OCI-LY3 (cell line): ENCODE measurements around the gene ERN1.

ENCODE experiments used
- H2AFZ ChIP-seq: fragments of 200-600, 300-600 bp; shearing (Covaris generic); 2 replicates; pipeline ENCODE4 v1.6.0; 2014; ENCODE audit warnings: antibody characterized with exemption, low read depth, low read length
- H3K27ac ChIP-seq: fragments of 200-600, 300-600 bp; sonication (generic); 2 replicates; pipeline ENCODE4 v1.5.1; 2014; ENCODE audit warnings: mild to moderate bottlenecking, low read length, moderate library complexity, mixed read lengths
- H3K27me3 ChIP-seq: fragments of 200-600, 300-600 bp; sonication (generic); 2 replicates; pipeline ENCODE4 v1.6.1; 2014; ENCODE audit warnings: low read depth, low read length, mixed read lengths
- H3K36me3 ChIP-seq: fragments of 200-600, 300-600 bp; sonication (generic); replicated peaks from 2 replicates; pipeline ENCODE3; 2014; ENCODE audit warnings: low read depth, low read length, mixed read lengths
- H3K4me1 ChIP-seq: fragments of 300-600, 200-600 bp; sonication (generic); 2 replicates; pipeline ENCODE4 v1.6.1; 2014; ENCODE audit warnings: low read length, mixed read lengths
- H3K4me2 ChIP-seq: fragments of 200-600, 300-600 bp; sonication (generic); 2 replicates; pipeline ENCODE4 v1.6.1; 2014; ENCODE audit warnings: low read length, mixed read lengths
- H3K4me3 ChIP-seq: fragments of 300-600, 200-600 bp; sonication (generic); 2 replicates; pipeline ENCODE4 v1.5.1; 2014; ENCODE audit warnings: antibody characterized with exemption, mild to moderate bottlenecking, low read length, moderate library complexity
- H3K79me2 ChIP-seq: fragments of 300-600, 200-600 bp; shearing (Covaris generic); 2 replicates; pipeline ENCODE4 v1.6.1; 2014; ENCODE audit warnings: mild to moderate bottlenecking, low read length, mixed read lengths
- H3K9ac ChIP-seq: fragments of 300-600, 200-600 bp; shearing (Covaris generic); 2 replicates; pipeline ENCODE4 v1.6.0; 2014; ENCODE audit warnings: mild to moderate bottlenecking, low read length, moderate library complexity
- H3K9me3 ChIP-seq: fragments of 200-600, 300-600 bp; shearing (Covaris generic); 2 replicates; pipeline ENCODE4 v1.6.1; 2014; ENCODE audit warnings: low read length, mixed read lengths; ENCODE audit not compliant: insufficient read depth
- H4K20me1 ChIP-seq: fragments of 200-600, 300-600 bp; sonication (generic); 2 replicates; pipeline ENCODE4 v1.6.1; 2016; ENCODE audit warnings: low read length, mixed read lengths; ENCODE audit not compliant: insufficient read depth
- EZH2phosphoT487 ChIP-seq: fragments of 200-600 bp; shearing (Covaris generic); IDR thresholded peaks from 2 replicates; pipeline ENCODE4 v1.6.1; 2018; ENCODE audit warnings: antibody characterized with exemption, mixed run types, low read depth
- TF ChIP-seq, protein P1 (sequence below): fragments of 200-600, 300-600 bp; sonication (generic); IDR thresholded peaks from 2 replicates; pipeline ENCODE4 v1.5.1; 2014; ENCODE audit warnings: antibody characterized with exemption, low read length, low read depth

ERN1 gene

GRCh38 chr17:64111831-64112230 lies 18.1 kb downstream of the ERN1 start:
- H3K27ac ChIP-seq: no peak overlapping the region
- peaks cover 26% of the 10 kb centered on the region for H3K4me1 ChIP-seq
- H3K79me2 ChIP-seq: peaks cover 89% of the 10 kb centered on the region

DNA sequence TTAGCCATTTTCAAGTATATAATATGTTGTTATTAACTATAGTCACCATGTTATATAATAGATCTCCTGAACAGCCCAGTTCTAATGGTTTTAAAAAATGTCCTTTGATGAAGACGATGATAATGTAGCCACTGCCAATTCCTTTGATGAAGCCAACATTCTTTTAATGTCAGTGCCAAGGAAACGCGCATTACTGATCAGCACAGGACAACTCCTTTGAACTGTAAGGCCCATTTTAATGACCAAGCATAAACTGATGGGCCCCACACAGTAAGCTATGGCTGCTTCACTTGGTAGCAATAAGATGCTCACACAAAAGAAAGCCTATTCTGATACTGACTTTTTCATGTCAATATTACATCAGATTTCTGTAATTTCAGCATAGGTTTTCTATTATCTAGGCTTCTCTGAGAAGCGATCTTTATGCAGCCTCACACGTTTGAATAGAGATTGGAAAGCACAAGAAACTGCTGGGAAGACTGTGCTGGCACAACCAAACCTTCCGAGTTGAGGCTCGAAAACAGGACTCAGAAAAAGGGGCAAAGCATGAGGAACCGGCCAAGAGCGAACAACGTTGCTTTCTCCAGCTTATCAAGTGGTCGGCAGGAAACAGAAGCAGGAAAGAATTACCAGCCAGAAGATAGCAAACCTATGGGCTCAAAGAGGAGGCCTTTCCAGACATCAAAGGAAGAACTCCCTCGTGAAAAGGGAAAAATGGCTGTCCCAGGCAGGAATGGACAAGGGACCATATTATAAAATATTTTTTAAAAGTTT lies 19.4 kb downstream of the ERN1 start:
- no peak overlapping the region for H3K9ac ChIP-seq
- H3K79me2 ChIP-seq: peaks cover 91% of the 10 kb centered on the region
- H3K27me3 ChIP-seq: no peaks in the 10 kb centered on the region
- H3K36me3 ChIP-seq: peaks cover 30% of the 10 kb centered on the region
- H3K4me1 ChIP-seq: peaks cover 29% of the 10 kb centered on the region
- H2AFZ ChIP-seq: no peak overlapping the region
- H3K9me3 ChIP-seq: no peaks in the 10 kb centered on the region
- H3K4me2 ChIP-seq: no peak overlapping the region
- H3K27ac ChIP-seq: no peak overlapping the region
- H3K4me3 ChIP-seq: no peak overlapping the region
- H4K20me1 ChIP-seq: peaks cover 63% of the 10 kb centered on the region
- no peak for TF ChIP-seq EZH2phosphoT487
- TF ChIP-seq, protein P1, sequence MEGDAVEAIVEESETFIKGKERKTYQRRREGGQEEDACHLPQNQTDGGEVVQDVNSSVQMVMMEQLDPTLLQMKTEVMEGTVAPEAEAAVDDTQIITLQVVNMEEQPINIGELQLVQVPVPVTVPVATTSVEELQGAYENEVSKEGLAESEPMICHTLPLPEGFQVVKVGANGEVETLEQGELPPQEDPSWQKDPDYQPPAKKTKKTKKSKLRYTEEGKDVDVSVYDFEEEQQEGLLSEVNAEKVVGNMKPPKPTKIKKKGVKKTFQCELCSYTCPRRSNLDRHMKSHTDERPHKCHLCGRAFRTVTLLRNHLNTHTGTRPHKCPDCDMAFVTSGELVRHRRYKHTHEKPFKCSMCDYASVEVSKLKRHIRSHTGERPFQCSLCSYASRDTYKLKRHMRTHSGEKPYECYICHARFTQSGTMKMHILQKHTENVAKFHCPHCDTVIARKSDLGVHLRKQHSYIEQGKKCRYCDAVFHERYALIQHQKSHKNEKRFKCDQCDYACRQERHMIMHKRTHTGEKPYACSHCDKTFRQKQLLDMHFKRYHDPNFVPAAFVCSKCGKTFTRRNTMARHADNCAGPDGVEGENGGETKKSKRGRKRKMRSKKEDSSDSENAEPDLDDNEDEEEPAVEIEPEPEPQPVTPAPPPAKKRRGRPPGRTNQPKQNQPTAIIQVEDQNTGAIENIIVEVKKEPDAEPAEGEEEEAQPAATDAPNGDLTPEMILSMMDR: no peak

More at GRCh38 chr17:64111831-64112230, 18.1 kb downstream of the ERN1 start:
- Histone ChIP-seq H3K36me3 (peaks cover 32% of the 10 kb centered on the region), H4K20me1 (peaks cover 61% of the 10 kb centered on the region), H3K4me2 (no peak overlapping the region), H3K9ac (no peak overlapping the region), H3K4me3 (no peak overlapping the region), H3K27me3 (no peaks in the 10 kb centered on the region), H3K9me3 (no peaks in the 10 kb centered on the region), H2AFZ (no peak overlapping the region)
- TF ChIP-seq, protein P1: no peak
- no peak for TF ChIP-seq EZH2phosphoT487

- peaks cover 56% of the 10 kb centered on the region for H4K20me1 ChIP-seq
- no peaks in the 10 kb centered on the region for H3K27me3 ChIP-seq
- no peak overlapping the region for H3K9ac ChIP-seq
- H2AFZ ChIP-seq: no peak overlapping the region
- H3K36me3 ChIP-seq: peaks cover 20% of the 10 kb centered on the region
- H3K79me2 ChIP-seq: peaks cover 90% of the 10 kb centered on the region
- no peak overlapping the region for H3K27ac ChIP-seq
- no peak overlapping the region for H3K4me3 ChIP-seq
- no peaks in the 10 kb centered on the region for H3K9me3 ChIP-seq
- TF ChIP-seq, protein P1: no peak
- TF ChIP-seq EZH2phosphoT487: no peak
- H3K4me2 ChIP-seq: no peak overlapping the region
- peaks cover 29% of the 10 kb centered on the region for H3K4me1 ChIP-seq
These were observed 20.5 kb downstream of the ERN1 start for GRCh38 chr17:64109400-64109799.

- H3K9me3 ChIP-seq: no peaks in the 10 kb centered on the region
- H3K4me3 ChIP-seq: no peak overlapping the region
- H4K20me1 ChIP-seq: peaks cover 51% of the 10 kb centered on the region
- no peak overlapping the region for H2AFZ ChIP-seq
- H3K79me2 ChIP-seq: peaks cover 86% of the 10 kb centered on the region
- H3K9ac ChIP-seq: no peak overlapping the region
- H3K27ac ChIP-seq: peak overlapping the region; percentile 62
- TF ChIP-seq EZH2phosphoT487: no peak
- TF ChIP-seq, protein P1: no peak
- H3K4me2 ChIP-seq: peak overlapping the region; percentile 23; the same call in 1 of the 2 replicates
- H3K27me3 ChIP-seq: no peaks in the 10 kb centered on the region
- peaks cover 18% of the 10 kb centered on the region for H3K36me3 ChIP-seq
- H3K4me1 ChIP-seq: peaks cover 29% of the 10 kb centered on the region
These were observed 22.3 kb downstream of the ERN1 start for GRCh38 chr17:64107500-64108236.
